ENCODE data around the gene XBP1. TPM values are rescaled to one million over a fixed set of nuclear protein-coding genes. Genes with fewer than 3 reads are reported as not detected.

The XBP1 gene
- total and polyA plus RNA-seq, 2 donors (not counting 3 experiments of a cell fraction or from before 2014, with no cell fraction given), result 90.4 to 102 TPM

GRCh38 chr22:28821452-28821851, 21.1 kb upstream of the XBP1 start:
- dilution Hi-C loops (cut with MboI; ENCODE audit: extremely low pct_ligation_motif_present, low sequenced_read_pairs), result no loop called here
- DNase-seq (ENCODE audit: low read depth, low spot score) (no peak), FAIRE-seq (no peak)
- H3K27ac ChIP-seq (ENCODE audit: insufficient read depth, low read depth, low read length), result no peak overlapping the region
- H3K79me2 ChIP-seq (ENCODE audit: control insufficient read depth, insufficient read depth, low read length), result no peaks in the 10 kb centered on the region
- CTCF ChIA-PET, result no interaction called here
- H3K36me3 ChIP-seq (ENCODE audit: control insufficient read depth in 2 of 2, extremely low read depth in 1 of 2, insufficient read depth in 2 of 2, low read length in 2 of 2), result no peaks in the 10 kb centered on the region
- no peaks in the 10 kb centered on the region for H3K4me1 ChIP-seq (ENCODE audit: control insufficient read depth, extremely low read depth, insufficient read depth, low read length)
- H3K9me1 ChIP-seq (replicated peaks; ENCODE audit: control insufficient read depth, extremely low read depth, insufficient read depth, low read length), result no peaks in the 10 kb centered on the region
- no peak for TF ChIP-seq MYC (IDR thresholded peaks at IDR 0.05; ENCODE audit: low read depth, low read length)
- no peak for TF ChIP-seq EZH2 (IDR thresholded peaks at IDR 0.05; ENCODE audit: borderline replicate concordance, low read depth, low read length, severe bottlenecking)
- no peak for TF ChIP-seq FOS (IDR thresholded peaks at IDR 0.05; ENCODE audit: borderline replicate concordance, insufficient read depth, low read length)
- TF ChIP-seq, protein P1, sequence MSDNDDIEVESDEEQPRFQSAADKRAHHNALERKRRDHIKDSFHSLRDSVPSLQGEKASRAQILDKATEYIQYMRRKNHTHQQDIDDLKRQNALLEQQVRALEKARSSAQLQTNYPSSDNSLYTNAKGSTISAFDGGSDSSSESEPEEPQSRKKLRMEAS (IDR thresholded peaks at IDR 0.05; ENCODE audit: insufficient read depth, insufficient read length), result no peak
- TF ChIP-seq JUN (IDR thresholded peaks at IDR 0.05; ENCODE audit: borderline replicate concordance, insufficient read depth, insufficient read length, low read depth), result no peak
- no peak for TF ChIP-seq CTCF (IDR thresholded peaks at IDR 0.05; ENCODE audit: extremely low read depth in 1 of 2, insufficient read depth in 1 of 2, low read depth in 1 of 2, low read length in 2 of 2)
- TF ChIP-seq POLR2A (IDR thresholded peaks at IDR 0.05; ENCODE audit: low read depth, low read length), result no peak
- no peak for TF ChIP-seq GATA2 (IDR thresholded peaks at IDR 0.05; ENCODE audit: insufficient read depth, insufficient read length, low read depth, low read length)
- TF ChIP-seq POLR2AphosphoS5 (IDR thresholded peaks at IDR 0.05; ENCODE audit: insufficient read depth, low read depth, low read length), result no peak
- no peaks in the 10 kb centered on the region for H4K20me1 ChIP-seq (replicated peaks; ENCODE audit: control insufficient read depth, extremely low read depth, insufficient read depth, low read length)
- no peak overlapping the region for H3K4me2 ChIP-seq (ENCODE audit: insufficient read depth, low read length)
- H3K9ac ChIP-seq (replicated peaks; ENCODE audit: extremely low read depth, insufficient read depth, low read length), result no peak overlapping the region
- intact Hi-C loops (cut with micrococcal nuclease), result no loop called here
- H3K4me3 ChIP-seq (replicated peaks in 1 of 3; ENCODE audit: insufficient read depth in 1 of 3, low read depth in 1 of 3, low read length in 3 of 3), result no peak overlapping the region
- POLR2A ChIA-PET, result no interaction called here
- no peak overlapping the region for H2AFZ ChIP-seq (ENCODE audit: low read depth, low read length)
- no peaks in the 10 kb centered on the region for H3K27me3 ChIP-seq (ENCODE audit: control insufficient read depth in 2 of 2, insufficient read depth in 2 of 2, low read length in 2 of 2)
- BruUV-seq (replicated peaks), result no TSS peak
- no peaks in the 10 kb centered on the region for H3K9me3 ChIP-seq (replicated peaks; ENCODE audit: control insufficient read depth, insufficient read depth, low read length)

Measured in endothelial cell of umbilical vein (primary cell).